ENCODE results near the gene SNAP91. TPM values are rescaled to one million over a fixed set of nuclear protein-coding genes. Genes with fewer than 3 reads are reported as not detected.
A peak's percentile ranks its signal among the peaks of the same experiment; 100 is the strongest.
"Not testable (repeated sequence)": the region's sequence is repeated elsewhere in the genome, so short reads cannot be mapped to it uniquely, and the experiment has no call there.

SNAP91 gene, protein sequence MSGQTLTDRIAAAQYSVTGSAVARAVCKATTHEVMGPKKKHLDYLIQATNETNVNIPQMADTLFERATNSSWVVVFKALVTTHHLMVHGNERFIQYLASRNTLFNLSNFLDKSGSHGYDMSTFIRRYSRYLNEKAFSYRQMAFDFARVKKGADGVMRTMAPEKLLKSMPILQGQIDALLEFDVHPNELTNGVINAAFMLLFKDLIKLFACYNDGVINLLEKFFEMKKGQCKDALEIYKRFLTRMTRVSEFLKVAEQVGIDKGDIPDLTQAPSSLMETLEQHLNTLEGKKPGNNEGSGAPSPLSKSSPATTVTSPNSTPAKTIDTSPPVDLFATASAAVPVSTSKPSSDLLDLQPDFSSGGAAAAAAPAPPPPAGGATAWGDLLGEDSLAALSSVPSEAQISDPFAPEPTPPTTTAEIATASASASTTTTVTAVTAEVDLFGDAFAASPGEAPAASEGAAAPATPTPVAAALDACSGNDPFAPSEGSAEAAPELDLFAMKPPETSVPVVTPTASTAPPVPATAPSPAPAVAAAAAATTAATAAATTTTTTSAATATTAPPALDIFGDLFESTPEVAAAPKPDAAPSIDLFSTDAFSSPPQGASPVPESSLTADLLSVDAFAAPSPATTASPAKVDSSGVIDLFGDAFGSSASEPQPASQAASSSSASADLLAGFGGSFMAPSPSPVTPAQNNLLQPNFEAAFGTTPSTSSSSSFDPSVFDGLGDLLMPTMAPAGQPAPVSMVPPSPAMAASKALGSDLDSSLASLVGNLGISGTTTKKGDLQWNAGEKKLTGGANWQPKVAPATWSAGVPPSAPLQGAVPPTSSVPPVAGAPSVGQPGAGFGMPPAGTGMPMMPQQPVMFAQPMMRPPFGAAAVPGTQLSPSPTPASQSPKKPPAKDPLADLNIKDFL
- not detected for total RNA-seq

DNA sequence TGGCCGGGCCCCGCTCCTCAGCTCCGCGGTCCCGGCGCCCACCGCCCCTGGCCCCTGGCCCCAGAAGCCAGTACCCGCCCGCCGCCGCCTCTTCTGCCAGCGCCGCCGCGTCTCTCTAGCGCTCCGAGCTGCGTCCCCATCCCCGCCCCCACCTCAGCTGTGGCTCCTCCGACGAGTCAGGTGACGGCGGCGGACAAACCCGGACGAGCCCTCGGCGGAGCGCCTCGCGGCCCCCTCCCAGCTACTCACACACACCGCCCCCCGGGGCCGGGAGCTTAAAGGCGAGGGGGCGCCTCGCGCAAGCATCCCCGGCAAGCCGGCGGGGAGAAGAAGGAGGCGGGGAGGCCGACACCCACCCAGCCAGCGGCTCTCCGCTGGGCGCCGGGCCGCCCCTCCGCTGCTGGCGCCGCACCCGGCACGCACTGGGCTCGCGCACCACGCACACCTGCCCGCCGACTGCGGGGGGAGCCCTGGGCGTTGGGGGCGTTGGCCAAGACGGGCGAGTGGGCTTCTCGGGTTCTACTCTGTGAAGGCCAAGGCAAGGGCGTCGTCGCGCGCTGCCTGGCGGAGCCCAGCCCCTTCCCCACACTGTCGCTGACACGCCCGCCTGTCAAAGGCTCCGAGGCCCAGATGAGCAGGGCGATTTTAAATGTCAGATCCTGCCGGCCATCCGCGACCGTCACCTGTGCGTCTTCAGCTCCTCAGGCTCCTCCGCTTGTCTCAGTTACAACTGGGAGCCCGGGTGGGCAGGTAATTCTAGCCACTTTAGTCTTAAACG lies at the start of gene SNAP91:
Gene SNAP91, minus strand, starts transcription at position 132 of the 778 bp plus-strand sequence. CDS start 1,174 bp downstream, outside the sequence.
- H3K27ac Mint-ChIP-seq = no peak within 1 kb of the TSS
- H3K4me3 Mint-ChIP-seq = peak within 1 kb of the TSS; percentile 51
- H3K9me3 Mint-ChIP-seq = no peaks in the 10 kb centered on the region
- H3K27me3 Mint-ChIP-seq (ENCODE audit: low read depth) = peaks cover 29% of the 10 kb centered on the region
- H3K4me1 Mint-ChIP-seq (ENCODE audit: low read depth) = peaks cover 5% of the 10 kb centered on the region
- CTCF ChIA-PET = no interaction called here
- peaks cover 2% of the 10 kb centered on the region for H3K36me3 Mint-ChIP-seq (ENCODE audit: low read depth)
- intact Hi-C loops (cut with micrococcal nuclease) = no loop called here
- DNase-seq = peak; percentile 5

DNA sequence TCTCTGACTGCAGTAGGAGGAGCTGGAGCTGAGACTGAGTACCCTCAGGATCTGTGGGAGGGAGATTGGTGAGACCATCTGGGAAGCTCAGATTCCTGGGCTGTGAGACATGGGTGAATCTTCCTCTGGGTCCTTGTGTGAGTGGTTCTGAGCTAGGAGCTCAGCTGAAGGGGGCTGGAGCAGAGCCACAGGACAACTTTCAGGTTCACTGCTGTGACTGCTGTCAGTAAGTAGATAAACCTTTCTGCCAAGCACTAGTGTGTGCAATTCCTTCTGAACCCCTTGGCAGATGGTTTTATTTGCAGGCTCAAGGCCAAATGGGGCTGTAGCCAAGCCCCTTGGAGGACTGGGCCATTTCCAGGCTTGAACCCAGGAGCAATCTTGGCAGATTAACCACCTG lies 49.6 kb upstream of the SNAP91 start:
- Mint-ChIP-seq H3K4me3 (no peak overlapping the region), H3K27ac (no peak overlapping the region), H3K36me3 (ENCODE audit: low read depth) (no peaks in the 10 kb centered on the region), H3K27me3 (ENCODE audit: low read depth) (no peaks in the 10 kb centered on the region), H3K9me3 (peaks cover 14% of the 10 kb centered on the region), H3K4me1 (ENCODE audit: low read depth) (no peaks in the 10 kb centered on the region)
- DNase-seq = no peak
- intact Hi-C loops (cut with micrococcal nuclease) = no loop called here
- CTCF ChIA-PET = no interaction called here

DNA sequence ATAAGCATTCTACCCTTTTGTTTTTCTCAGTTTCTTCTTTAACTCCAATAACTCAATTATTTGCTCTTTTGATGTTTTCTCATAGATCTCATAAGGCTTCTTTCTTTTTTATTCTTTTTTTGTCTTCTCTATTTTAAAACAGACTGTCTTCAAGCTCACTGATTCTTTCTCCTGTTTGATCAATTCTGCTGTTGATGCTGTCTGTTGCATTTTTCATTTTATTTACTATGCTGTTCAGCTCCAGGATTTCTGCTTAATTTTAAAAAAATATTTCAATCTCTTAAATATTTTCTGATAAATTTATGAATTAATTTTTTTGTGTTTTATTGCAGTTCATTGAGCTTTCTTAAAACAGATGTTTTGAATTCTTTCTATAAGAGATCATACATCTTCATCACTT lies 48.1 kb upstream of the SNAP91 start:
- no peaks in the 10 kb centered on the region for H3K36me3 Mint-ChIP-seq (ENCODE audit: low read depth)
- DNase-seq = no peak
- H3K27ac Mint-ChIP-seq = no peak overlapping the region
- intact Hi-C loops (cut with micrococcal nuclease) = no loop called here
- H3K4me3 Mint-ChIP-seq = no peak overlapping the region
- CTCF ChIA-PET = no interaction called here
- H3K4me1 Mint-ChIP-seq (ENCODE audit: low read depth) = no peaks in the 10 kb centered on the region
- H3K9me3 Mint-ChIP-seq = peaks cover 17% of the 10 kb centered on the region
- no peaks in the 10 kb centered on the region for H3K27me3 Mint-ChIP-seq (ENCODE audit: low read depth)

- H3K4me1 Mint-ChIP-seq (ENCODE audit: low read depth) = no peaks in the 10 kb centered on the region
- H3K27me3 Mint-ChIP-seq (ENCODE audit: low read depth) = no peaks in the 10 kb centered on the region
- CTCF ChIA-PET = no interaction called here
Observed at GRCh38 chr6:83756565-83756964, 47.7 kb upstream of the SNAP91 start.

GRCh38 chr6:83752375-83752774 lies 43.5 kb upstream of the SNAP91 start:
- H3K4me3 Mint-ChIP-seq; intact Hi-C loops (cut with micrococcal nuclease); H3K27me3 Mint-ChIP-seq (ENCODE audit: low read depth); DNase-seq; H3K36me3 Mint-ChIP-seq (ENCODE audit: low read depth); H3K4me1 Mint-ChIP-seq (ENCODE audit: low read depth); H3K27ac Mint-ChIP-seq; CTCF ChIA-PET: not testable (repeated sequence)
- H3K9me3 Mint-ChIP-seq = peaks cover 12% of the 10 kb centered on the region

More at GRCh38 chr6:83756565-83756964, 47.7 kb upstream of the SNAP91 start:
- intact Hi-C loops (cut with micrococcal nuclease) = no loop called here
- no peak overlapping the region for H3K27ac Mint-ChIP-seq
- no peak overlapping the region for H3K4me3 Mint-ChIP-seq
- H3K9me3 Mint-ChIP-seq = peaks cover 17% of the 10 kb centered on the region
- no peaks in the 10 kb centered on the region for H3K36me3 Mint-ChIP-seq (ENCODE audit: low read depth)
- no peak for DNase-seq

- Mint-ChIP-seq H3K4me1 (ENCODE audit: low read depth) (no peaks in the 10 kb centered on the region), H3K36me3 (ENCODE audit: low read depth) (no peaks in the 10 kb centered on the region), H3K27ac (no peak overlapping the region), H3K9me3 (peaks cover 6% of the 10 kb centered on the region), H3K27me3 (ENCODE audit: low read depth) (no peaks in the 10 kb centered on the region), H3K4me3 (no peak overlapping the region)
- CTCF ChIA-PET = no interaction called here
- intact Hi-C loops (cut with micrococcal nuclease) = no loop called here
- DNase-seq = no peak
Observed at GRCh38 chr6:83741089-83741488, 32.2 kb upstream of the SNAP91 start.

DNA sequence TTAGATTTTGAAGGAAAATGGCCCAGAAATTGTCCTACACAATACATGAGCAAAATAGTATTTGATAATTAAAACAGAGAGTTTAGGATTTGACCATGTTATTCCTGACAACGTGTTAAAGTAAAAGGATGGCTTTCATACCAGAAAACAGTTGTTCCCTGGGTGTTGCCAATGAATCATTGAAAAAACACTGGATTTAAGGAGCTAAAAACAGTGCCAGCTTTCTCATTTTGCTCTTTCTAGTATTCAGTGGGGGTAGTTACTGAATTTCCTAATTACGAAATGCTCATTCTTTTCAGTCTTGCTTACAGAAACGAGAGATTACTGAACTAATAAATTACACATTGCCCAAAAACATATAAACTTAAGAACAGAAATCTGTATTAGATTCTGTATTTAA lies 26.6 kb upstream of the SNAP91 start:
- intact Hi-C loops (cut with micrococcal nuclease) = no loop called here
- Mint-ChIP-seq H3K36me3 (ENCODE audit: low read depth) (no peaks in the 10 kb centered on the region), H3K4me3 (no peak overlapping the region), H3K27ac (no peak overlapping the region), H3K9me3 (peaks cover 6% of the 10 kb centered on the region), H3K4me1 (ENCODE audit: low read depth) (no peaks in the 10 kb centered on the region), H3K27me3 (ENCODE audit: low read depth) (no peaks in the 10 kb centered on the region)
- DNase-seq = no peak
- CTCF ChIA-PET = no interaction called here

GRCh38 chr6:83729871-83730270 lies 21.0 kb upstream of the SNAP91 start:
- Mint-ChIP-seq H3K27ac (no peak overlapping the region), H3K4me1 (ENCODE audit: low read depth) (no peaks in the 10 kb centered on the region), H3K36me3 (ENCODE audit: low read depth) (no peaks in the 10 kb centered on the region), H3K27me3 (ENCODE audit: low read depth) (no peaks in the 10 kb centered on the region), H3K4me3 (no peak overlapping the region), H3K9me3 (no peaks in the 10 kb centered on the region)
- CTCF ChIA-PET = interaction anchor here (0.7 kb wide), 1 partner anchor 379 kb away, joined by 3 read pairs; no protein-coding TSS in a partner anchor
- intact Hi-C loops (cut with micrococcal nuclease) = no loop called here
- DNase-seq = no peak

DNA sequence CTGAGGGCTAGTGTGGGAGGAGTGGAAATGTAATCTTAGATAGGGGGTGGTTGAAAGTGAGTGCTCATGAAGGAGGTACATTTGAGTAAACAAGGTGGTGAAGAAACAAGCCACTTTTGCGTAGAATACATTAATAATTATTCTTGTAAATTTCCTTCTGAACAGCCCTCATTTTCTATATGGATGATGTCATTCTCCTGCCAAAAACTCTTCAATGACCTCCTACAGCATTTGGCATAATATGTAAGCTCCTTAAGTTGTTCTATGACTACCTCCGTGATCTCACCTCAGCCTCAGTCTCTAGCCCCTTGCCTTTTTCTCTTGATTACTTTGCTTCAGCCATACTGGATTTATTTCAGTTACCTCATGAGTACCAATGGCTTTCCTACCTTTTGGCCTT lies 14.0 kb upstream of the SNAP91 start:
- no peak overlapping the region for H3K27ac Mint-ChIP-seq
- CTCF ChIA-PET = no interaction called here
- DNase-seq = no peak
- no peaks in the 10 kb centered on the region for H3K36me3 Mint-ChIP-seq (ENCODE audit: low read depth)
- H3K9me3 Mint-ChIP-seq = no peaks in the 10 kb centered on the region
- no peaks in the 10 kb centered on the region for H3K27me3 Mint-ChIP-seq (ENCODE audit: low read depth)
- intact Hi-C loops (cut with micrococcal nuclease) = no loop called here
- no peaks in the 10 kb centered on the region for H3K4me1 Mint-ChIP-seq (ENCODE audit: low read depth)
- H3K4me3 Mint-ChIP-seq = no peak overlapping the region

DNA sequence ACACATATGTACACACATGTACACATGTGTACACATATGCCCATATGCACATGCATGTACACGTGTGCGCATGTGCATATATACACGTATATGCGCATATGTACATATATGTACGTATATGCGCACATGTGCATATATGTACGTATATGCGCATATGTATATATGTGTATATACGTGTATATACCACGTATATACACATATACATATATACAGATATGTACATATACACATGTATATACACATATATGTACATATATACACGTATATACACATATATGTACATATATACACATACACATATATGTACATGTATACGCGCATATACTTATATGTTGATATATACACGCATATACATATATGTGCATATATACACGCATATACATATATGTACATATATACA lies 8.9 kb upstream of the SNAP91 start:
- Mint-ChIP-seq H3K4me1 (ENCODE audit: low read depth) (no peaks in the 10 kb centered on the region), H3K4me3 (no peak overlapping the region), H3K36me3 (ENCODE audit: low read depth) (no peaks in the 10 kb centered on the region), H3K9me3 (no peaks in the 10 kb centered on the region), H3K27me3 (ENCODE audit: low read depth) (no peaks in the 10 kb centered on the region), H3K27ac (no peak overlapping the region)
- intact Hi-C loops (cut with micrococcal nuclease) = no loop called here
- CTCF ChIA-PET = no interaction called here
- no peak for DNase-seq

DNA sequence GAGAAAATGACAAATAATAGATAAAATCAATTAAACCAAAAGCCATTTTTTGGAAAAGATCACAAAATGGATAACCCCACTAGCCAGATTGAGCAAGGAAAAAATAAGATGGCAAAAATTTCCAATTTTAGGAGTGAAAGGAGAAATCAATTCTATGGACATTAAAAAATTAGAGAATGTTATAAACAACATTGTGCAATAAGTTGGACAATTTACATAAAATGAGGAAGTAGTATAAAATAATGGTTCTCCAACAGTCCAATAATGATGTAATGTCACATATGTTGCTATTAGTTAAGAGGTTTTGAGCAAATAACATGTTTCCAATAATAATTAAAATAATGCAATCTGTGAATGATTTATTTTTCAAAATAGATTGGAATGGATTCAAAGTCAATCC lies 3.1 kb upstream of the SNAP91 start:
- intact Hi-C loops (cut with micrococcal nuclease) = no loop called here
- peaks cover 2% of the 10 kb centered on the region for H3K36me3 Mint-ChIP-seq (ENCODE audit: low read depth)
- CTCF ChIA-PET = no interaction called here
- no peaks in the 10 kb centered on the region for H3K9me3 Mint-ChIP-seq
- no peak overlapping the region for H3K27ac Mint-ChIP-seq
- no peak for DNase-seq
- H3K4me3 Mint-ChIP-seq = no peak overlapping the region
- H3K27me3 Mint-ChIP-seq (ENCODE audit: low read depth) = peaks cover 23% of the 10 kb centered on the region
- peaks cover 5% of the 10 kb centered on the region for H3K4me1 Mint-ChIP-seq (ENCODE audit: low read depth)

DNA sequence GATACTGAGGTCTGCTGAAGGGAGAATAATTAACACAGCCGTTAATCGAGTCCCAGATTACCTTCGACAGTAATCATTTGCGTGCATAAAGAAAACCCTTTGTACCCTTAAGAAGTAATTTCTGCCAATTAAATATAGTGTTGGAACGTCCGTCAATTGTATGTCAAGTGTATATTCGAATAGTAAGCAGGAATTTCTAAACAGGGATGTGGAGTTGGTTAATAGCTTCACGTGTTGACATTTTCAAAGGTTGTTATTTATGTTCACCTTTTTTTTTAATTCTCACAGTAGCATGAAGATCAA lies 798 bp upstream of the SNAP91 start:
- Mint-ChIP-seq H3K27ac (no peak overlapping the region), H3K4me3 (no peak overlapping the region), H3K9me3 (no peaks in the 10 kb centered on the region), H3K27me3 (ENCODE audit: low read depth) (peaks cover 29% of the 10 kb centered on the region), H3K4me1 (ENCODE audit: low read depth) (peaks cover 5% of the 10 kb centered on the region), H3K36me3 (ENCODE audit: low read depth) (peaks cover 2% of the 10 kb centered on the region)
- intact Hi-C loops (cut with micrococcal nuclease) = no loop called here
- DNase-seq = no peak
- CTCF ChIA-PET = no interaction called here
